ENCODE measurements around the gene AGRN. TPM values are rescaled to one million over a fixed set of nuclear protein-coding genes. Genes with fewer than 3 reads are reported as not detected.

AGRN gene
- total and polyA plus RNA-seq, 8 donors = 40.5 to 166 (median 71.4) TPM

DNA sequence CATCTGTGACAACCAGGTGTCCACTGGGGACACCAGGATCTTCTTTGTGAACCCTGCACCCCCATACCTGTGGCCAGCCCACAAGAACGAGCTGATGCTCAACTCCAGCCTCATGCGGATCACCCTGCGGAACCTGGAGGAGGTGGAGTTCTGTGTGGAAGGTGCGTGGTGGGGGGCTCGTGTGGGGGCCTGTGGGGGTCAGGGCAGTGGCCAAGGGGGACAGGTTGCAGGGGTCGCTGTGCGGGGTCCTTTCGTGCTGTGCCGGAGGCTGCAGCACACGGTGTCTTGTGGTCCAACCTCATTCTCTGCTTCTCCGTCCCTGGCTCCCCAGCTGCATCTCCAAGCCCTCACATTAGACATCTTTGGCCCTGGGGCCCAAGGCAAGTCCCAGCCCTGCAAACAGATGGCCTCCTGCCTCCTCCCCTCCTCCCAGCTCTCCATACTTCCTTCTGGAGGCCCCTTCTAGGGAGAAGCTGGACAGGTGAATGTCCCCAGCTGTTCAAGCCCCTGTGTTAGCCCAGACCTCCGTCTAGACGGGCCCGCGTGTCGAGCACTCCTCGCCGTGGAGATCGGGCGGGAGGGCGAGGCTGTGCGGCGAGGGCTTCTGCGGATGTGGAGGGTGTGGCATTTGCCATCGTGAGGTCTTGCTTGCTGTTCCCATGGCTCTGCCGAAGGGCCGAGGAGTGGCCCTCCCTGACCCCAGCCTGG, 2.5 kb downstream of the AGRN start:
- intact Hi-C loops (cut with DNase I) = no loop called here
- H3K9me3 ChIP-seq = no peaks in the 10 kb centered on the region
- ATAC-seq = no peak

GRCh38 chr1:1023700-1024099, 3.8 kb downstream of the AGRN start:
- H3K36me3 ChIP-seq = no peaks in the 10 kb centered on the region
- FAIRE-seq (no peak), ATAC-seq (no peak), DNase-seq (peak in 1 of 6 donors; percentile 76)
- no peaks in the 10 kb centered on the region for H3K9me3 ChIP-seq
- 64 to 70% methylated on average over 13 of the region's 13 CpGs for WGBS, 2 donors
- peak overlapping the region in 1 of 4 donors; percentile 8 for H3K4me3 ChIP-seq
- intact Hi-C loops (cut with DNase I) = no loop called here
- no peaks in the 10 kb centered on the region for H3K27me3 ChIP-seq
- H3K4me1 ChIP-seq = peaks cover 0 to 8% (median 6%) of the 10 kb centered on the region in 3 donors
- H3K27ac ChIP-seq = peak overlapping the region; percentile 73 to 83 (median 74)
- TF ChIP-seq, protein P1, sequence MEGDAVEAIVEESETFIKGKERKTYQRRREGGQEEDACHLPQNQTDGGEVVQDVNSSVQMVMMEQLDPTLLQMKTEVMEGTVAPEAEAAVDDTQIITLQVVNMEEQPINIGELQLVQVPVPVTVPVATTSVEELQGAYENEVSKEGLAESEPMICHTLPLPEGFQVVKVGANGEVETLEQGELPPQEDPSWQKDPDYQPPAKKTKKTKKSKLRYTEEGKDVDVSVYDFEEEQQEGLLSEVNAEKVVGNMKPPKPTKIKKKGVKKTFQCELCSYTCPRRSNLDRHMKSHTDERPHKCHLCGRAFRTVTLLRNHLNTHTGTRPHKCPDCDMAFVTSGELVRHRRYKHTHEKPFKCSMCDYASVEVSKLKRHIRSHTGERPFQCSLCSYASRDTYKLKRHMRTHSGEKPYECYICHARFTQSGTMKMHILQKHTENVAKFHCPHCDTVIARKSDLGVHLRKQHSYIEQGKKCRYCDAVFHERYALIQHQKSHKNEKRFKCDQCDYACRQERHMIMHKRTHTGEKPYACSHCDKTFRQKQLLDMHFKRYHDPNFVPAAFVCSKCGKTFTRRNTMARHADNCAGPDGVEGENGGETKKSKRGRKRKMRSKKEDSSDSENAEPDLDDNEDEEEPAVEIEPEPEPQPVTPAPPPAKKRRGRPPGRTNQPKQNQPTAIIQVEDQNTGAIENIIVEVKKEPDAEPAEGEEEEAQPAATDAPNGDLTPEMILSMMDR (IDR thresholded peaks at IDR 0.05) = no peak

More for the DNA sequence above, 2.5 kb downstream of the AGRN start:
- H3K27me3 ChIP-seq = no peaks in the 10 kb centered on the region
- H3K4me1 ChIP-seq = peaks cover 0 to 8% (median 6%) of the 10 kb centered on the region in 3 donors
- H3K27ac ChIP-seq = no peak overlapping the region
- TF ChIP-seq, protein P1 (IDR thresholded peaks at IDR 0.05) = no peak
- H3K4me3 ChIP-seq = no peak overlapping the region
- DNase-seq = peak in 1 of 6 donors; percentile 34
- FAIRE-seq = no peak
- WGBS, 2 donors = 89 to 91% methylated on average over 27 of the region's 27 CpGs
- H3K36me3 ChIP-seq = no peaks in the 10 kb centered on the region

DNA sequence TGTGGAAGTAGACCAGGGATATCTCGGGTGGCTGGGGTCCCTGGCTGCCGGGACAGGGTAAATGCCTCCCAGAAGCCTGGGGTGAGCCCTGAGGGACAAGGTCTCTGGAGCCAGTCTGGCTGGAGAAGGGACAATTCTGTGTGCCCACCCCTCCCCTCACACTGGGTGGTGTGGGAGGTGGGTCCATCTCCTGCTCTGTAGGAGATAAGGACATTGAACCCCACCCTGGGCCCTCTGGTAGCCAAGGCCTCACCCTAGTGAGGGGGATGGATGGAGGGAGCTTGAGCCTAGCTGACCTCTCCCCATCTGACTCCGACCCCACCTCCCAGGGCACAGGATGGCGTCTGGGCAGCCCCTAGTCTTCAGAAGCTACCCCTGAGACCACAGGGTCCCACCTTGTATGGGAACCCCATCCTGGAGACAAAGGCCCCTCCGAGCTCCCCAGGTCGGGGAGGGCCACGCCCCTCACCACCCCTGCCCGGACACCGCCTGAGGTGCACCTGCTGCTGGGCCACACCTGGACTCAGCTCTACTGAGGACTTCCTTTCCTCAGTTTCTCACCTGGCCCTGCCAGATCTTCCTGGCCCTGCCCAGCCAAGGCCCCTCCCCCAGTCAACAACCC, 4.3 kb downstream of the AGRN start:
- WGBS, 2 donors = 68 to 81% methylated on average over 8 to 9 of the region's 9 CpGs
- ATAC-seq = no peak
- Histone ChIP-seq H3K27me3 (no peaks in the 10 kb centered on the region), H3K4me1 (peaks cover 0 to 8% (median 6%) of the 10 kb centered on the region in 3 donors), H3K9me3 (no peaks in the 10 kb centered on the region), H3K27ac (peak overlapping the region; percentile 73 to 83 (median 74)), H3K36me3 (no peaks in the 10 kb centered on the region), H3K4me3 (peak overlapping the region in 1 of 4 donors; percentile 8)
- no peak for DNase-seq
- intact Hi-C loops (cut with DNase I) = no loop called here
- TF ChIP-seq, protein P1 (IDR thresholded peaks at IDR 0.05) = no peak
- no peak for FAIRE-seq

DNA sequence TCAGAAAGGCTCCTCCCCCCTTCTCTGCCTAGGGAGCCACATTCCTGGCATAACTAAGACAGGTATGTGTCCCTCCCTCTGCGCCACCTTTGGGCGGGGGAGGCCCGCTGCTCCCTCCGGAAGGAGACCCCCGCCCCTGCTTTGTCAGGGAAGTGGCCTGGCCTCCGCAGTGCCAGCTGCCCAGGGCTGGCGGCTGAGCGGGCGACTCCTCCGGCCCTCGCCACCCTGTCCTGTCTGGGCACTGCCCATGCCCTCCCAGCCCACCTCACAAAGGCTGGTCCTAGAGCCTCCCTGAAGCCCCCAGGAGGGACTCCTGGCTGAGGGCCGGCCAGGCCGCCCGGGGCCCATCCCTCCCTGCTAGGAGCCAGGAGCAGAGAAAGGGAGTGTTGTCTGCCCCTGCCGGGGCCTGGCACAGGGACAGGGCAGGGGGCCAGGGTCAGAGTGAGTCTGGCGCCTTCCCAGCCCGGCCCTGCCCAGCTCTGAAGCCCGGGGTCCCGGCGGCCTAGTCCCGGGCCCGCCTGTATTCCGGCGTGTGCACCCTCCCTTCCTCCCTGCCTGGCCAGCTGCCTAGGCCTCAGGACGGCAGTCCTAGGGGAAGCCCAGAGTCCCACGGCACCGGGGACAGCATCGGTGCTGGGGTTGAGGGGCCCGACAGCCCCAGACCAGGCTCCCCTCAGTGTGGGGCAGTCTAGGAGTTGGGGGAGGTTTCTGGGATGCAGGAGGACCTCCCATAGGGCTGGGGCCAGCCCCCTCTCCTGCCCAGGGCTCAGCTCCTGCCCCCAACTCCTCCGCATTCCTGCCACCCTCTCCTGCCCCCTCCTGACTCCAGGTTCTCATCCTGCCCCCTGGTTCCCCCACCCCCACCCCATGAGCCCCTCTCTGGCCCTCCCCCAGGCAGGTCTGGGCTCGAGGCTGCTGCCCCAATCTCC, 5.1 kb downstream of the AGRN start:
- peak overlapping the region; percentile 73 to 83 (median 74) for H3K27ac ChIP-seq
- DNase-seq = peak in 4 of 6 donors; percentile 60 to 84 (median 76)
- WGBS, 2 donors = 53 to 64% methylated on average over 23 to 31 of the region's 31 CpGs

More for the DNA sequence above, 5.1 kb downstream of the AGRN start:
- TF ChIP-seq, protein P1 (IDR thresholded peaks at IDR 0.05) = no peak
- no peaks in the 10 kb centered on the region for H3K27me3 ChIP-seq
- no peak for FAIRE-seq
- peak; percentile 49 to 70 (median 54) for ATAC-seq
- H3K36me3 ChIP-seq = no peaks in the 10 kb centered on the region
- peak overlapping the region in 2 of 4 donors; percentile 20 to 23 for H3K4me3 ChIP-seq
- H3K4me1 ChIP-seq = peaks cover 0 to 8% (median 6%) of the 10 kb centered on the region in 3 donors
- intact Hi-C loops (cut with DNase I) = no loop called here
- no peaks in the 10 kb centered on the region for H3K9me3 ChIP-seq

Measured in pancreas (tissue), 10 donors.